Thoracic aorta (tissue), 2 donors: Measurements from ENCODE around the gene SUB1. TPM values are rescaled to one million over a fixed set of nuclear protein-coding genes. Genes with fewer than 3 reads are reported as not detected.

Experiments used
- ATAC-seq: fragments of 150-250 bp; one replicate; pipeline ENCODE4 v1.8.0; 2017; ENCODE audit warnings: low read depth; ENCODE audit not compliant: insufficient number of reproducible peaks, low FRiP score
- DNase-seq: peaks from one replicate; pipeline ENCODE4 v3.0.0-alpha.2; 2020; ENCODE audit warnings: low spot score
- H3K27ac ChIP-seq, 2 donors: fragments of 200-600 bp; sonication (generic); 1 replicate in 1 of 2; 2 replicates in 1 of 2; pipeline ENCODE4 v1.5.1; 2016; ENCODE audit warnings: mild to moderate bottlenecking in 2 of 2, moderate library complexity in 2 of 2
- H3K27me3 ChIP-seq: fragments of 200-600 bp; sonication (generic); replicated peaks from 2 replicates; pipeline ENCODE4 v1.6.0; 2016; ENCODE audit warnings: mild to moderate bottlenecking; ENCODE audit not compliant: insufficient read depth
- H3K36me3 ChIP-seq: fragments of 200-600 bp; sonication (generic); one replicate; pipeline ENCODE4 v1.5.1; 2016
- H3K4me1 ChIP-seq, 2 donors: fragments of 200-600 bp; sonication (generic); 1 replicate in 1 of 2; 2 replicates in 1 of 2; pipeline versions ENCODE4 v1.5.1 to v1.6.0; 2016; ENCODE audit warnings: low read depth in 2 of 2, mild to moderate bottlenecking in 1 of 2; ENCODE audit not compliant: control insufficient read depth in 1 of 2
- H3K4me3 ChIP-seq: fragments of 200-600 bp; sonication (generic); 2 replicates; pipeline ENCODE4 v1.5.1; 2016; ENCODE audit warnings: mild to moderate bottlenecking
- H3K9me3 ChIP-seq: fragments of 200-600 bp; sonication (generic); 2 replicates; pipeline ENCODE4 v1.5.1; 2016
- total RNA-seq, 2 donors: library from RNA; depleted of rRNA; stranded (reverse); fragments of >200 nt; gene quantifications; one replicate each; pipeline versions ENCODE4 v1.1.0 to v1.2.3, GENCODE V29; 2016
- TF ChIP-seq, protein P1 (sequence below): fragments of 200-600 bp; sonication (generic); IDR thresholded peaks from one replicate; pipeline ENCODE4 v1.5.1; 2019; ENCODE audit warnings: antibody characterized with exemption

The SUB1 gene
- total RNA-seq, 2 donors from 2014 or later, result 91.1 to 130 TPM

DNA sequence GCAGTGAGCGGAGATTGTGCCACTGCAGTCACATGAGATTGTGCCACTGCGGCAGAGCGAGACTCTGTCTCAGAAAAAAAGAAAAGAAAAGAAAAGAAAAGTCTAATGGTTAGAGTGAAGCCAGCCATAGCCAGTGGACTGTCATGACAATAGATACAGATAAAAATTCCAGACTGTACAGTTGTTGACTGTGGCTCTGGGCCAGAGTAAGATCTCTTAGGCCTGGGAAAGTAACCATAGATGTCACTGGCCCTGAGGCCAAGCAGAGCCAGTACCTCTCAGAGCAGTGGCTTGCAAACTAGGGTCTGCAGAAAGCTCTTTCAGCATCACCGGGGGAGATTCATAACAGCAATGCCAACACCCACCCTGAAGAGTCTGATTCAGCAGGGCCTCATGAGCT, 44.1 kb upstream of the SUB1 start:
- DNase-seq (no peak), ATAC-seq (no peak)
- H3K27me3 ChIP-seq, result no peaks in the 10 kb centered on the region
- H3K9me3 ChIP-seq, result no peaks in the 10 kb centered on the region
- no peaks in the 10 kb centered on the region for H3K36me3 ChIP-seq
- H3K4me1 ChIP-seq, result peaks cover 4 to 17% of the 10 kb centered on the region in 2 donors
- TF ChIP-seq, protein P1, sequence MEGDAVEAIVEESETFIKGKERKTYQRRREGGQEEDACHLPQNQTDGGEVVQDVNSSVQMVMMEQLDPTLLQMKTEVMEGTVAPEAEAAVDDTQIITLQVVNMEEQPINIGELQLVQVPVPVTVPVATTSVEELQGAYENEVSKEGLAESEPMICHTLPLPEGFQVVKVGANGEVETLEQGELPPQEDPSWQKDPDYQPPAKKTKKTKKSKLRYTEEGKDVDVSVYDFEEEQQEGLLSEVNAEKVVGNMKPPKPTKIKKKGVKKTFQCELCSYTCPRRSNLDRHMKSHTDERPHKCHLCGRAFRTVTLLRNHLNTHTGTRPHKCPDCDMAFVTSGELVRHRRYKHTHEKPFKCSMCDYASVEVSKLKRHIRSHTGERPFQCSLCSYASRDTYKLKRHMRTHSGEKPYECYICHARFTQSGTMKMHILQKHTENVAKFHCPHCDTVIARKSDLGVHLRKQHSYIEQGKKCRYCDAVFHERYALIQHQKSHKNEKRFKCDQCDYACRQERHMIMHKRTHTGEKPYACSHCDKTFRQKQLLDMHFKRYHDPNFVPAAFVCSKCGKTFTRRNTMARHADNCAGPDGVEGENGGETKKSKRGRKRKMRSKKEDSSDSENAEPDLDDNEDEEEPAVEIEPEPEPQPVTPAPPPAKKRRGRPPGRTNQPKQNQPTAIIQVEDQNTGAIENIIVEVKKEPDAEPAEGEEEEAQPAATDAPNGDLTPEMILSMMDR, result no peak
- H3K4me3 ChIP-seq, result no peak overlapping the region
- H3K27ac ChIP-seq, result no peak overlapping the region

DNA sequence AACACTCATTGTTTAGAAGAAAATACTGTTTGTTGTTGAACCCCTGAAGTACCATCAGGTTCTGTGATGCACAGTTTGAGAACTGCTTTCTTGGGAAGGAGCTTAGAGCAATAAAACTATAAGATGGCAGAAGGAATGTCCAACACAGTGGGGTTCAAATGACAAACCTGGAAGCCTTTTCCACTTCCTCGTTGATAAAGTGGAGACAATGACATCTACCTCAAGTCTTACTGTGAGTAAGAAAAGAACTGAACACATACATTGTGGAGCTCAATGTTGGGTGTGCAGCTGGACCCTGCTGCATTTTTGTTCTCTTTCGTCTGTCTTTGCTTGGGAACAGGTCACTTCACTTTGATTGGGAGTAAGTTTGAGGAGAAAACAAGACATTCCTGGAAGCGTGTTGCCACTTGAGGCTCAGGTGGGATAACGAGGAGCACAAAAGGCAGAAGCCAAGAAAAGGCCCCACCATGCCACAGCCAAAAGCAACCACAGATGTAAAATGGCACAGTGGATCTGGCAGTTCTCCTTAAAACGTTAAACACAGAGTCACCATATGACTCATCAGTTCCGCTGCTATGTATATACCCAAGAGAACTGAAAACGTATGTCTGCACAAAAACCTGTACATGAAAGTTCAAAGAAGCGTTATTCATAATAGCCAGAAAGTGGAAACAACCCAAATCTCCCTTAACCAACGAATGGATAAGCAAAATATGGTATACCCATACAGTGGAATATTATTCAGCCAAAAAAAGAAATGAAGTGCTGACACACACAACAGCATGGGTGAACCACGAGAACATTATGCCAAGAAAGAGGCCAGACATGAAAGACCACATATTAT, 42.9 kb upstream of the SUB1 start:
- no peaks in the 10 kb centered on the region for H3K9me3 ChIP-seq
- H3K4me1 ChIP-seq, result peaks cover 4 to 17% of the 10 kb centered on the region in 2 donors
- TF ChIP-seq, protein P1, result no peak
- no peak overlapping the region for H3K27ac ChIP-seq
- DNase-seq, result no peak
- H3K27me3 ChIP-seq, result no peaks in the 10 kb centered on the region
- no peak for ATAC-seq
- H3K36me3 ChIP-seq, result no peaks in the 10 kb centered on the region
- H3K4me3 ChIP-seq, result no peak overlapping the region

- DNase-seq (no peak), ATAC-seq (no peak)
- Histone ChIP-seq H3K27ac (no peak overlapping the region), H3K36me3 (no peaks in the 10 kb centered on the region), H3K4me3 (no peak overlapping the region), H3K4me1 (peaks cover 1 to 8% of the 10 kb centered on the region in 2 donors), H3K27me3 (no peaks in the 10 kb centered on the region), H3K9me3 (no peaks in the 10 kb centered on the region)
- TF ChIP-seq, protein P1, result no peak
These were observed 42.1 kb upstream of the SUB1 start for GRCh38 chr5:32543291-32543690.

- TF ChIP-seq, protein P1, result no peak
- no peak for DNase-seq
- H3K4me1 ChIP-seq, result no peaks in the 10 kb centered on the region
- H3K27me3 ChIP-seq, result no peaks in the 10 kb centered on the region
- no peaks in the 10 kb centered on the region for H3K36me3 ChIP-seq
- H3K4me3 ChIP-seq, result no peak overlapping the region
- no peak for ATAC-seq
- H3K9me3 ChIP-seq, result no peaks in the 10 kb centered on the region
- H3K27ac ChIP-seq, result no peak overlapping the region
These were observed 40.1 kb upstream of the SUB1 start for GRCh38 chr5:32545102-32545800.

- TF ChIP-seq, protein P1, result no peak
- H3K27ac ChIP-seq, result no peak overlapping the region
- ATAC-seq (no peak), DNase-seq (no peak)
- no peaks in the 10 kb centered on the region for H3K27me3 ChIP-seq
- H3K9me3 ChIP-seq, result no peaks in the 10 kb centered on the region
- no peaks in the 10 kb centered on the region for H3K4me1 ChIP-seq
- no peak overlapping the region for H3K4me3 ChIP-seq
- H3K36me3 ChIP-seq, result no peaks in the 10 kb centered on the region
These were observed 34.2 kb upstream of the SUB1 start for GRCh38 chr5:32551194-32551593.
